ENCODE results near the gene MPZL3.

The MPZL3 gene

GRCh38 chr11:118180300-118180703, 71.9 kb downstream of the MPZL3 start:
- ChIA-PET CTCF (interaction anchor here (1.1 to 3.8 kb wide), 3 partner anchors 10 to 18 kb away, joined by 3 to 38 read pairs (median 17); no protein-coding TSS in a partner anchor), POLR2A (no interaction called here)
- no peak for DNase-seq (ENCODE audit: low read depth, low spot score)
- H3K4me3 ChIP-seq (ENCODE audit: low read depth, low read length) = no peak overlapping the region
- no peak for TF ChIP-seq CTCF (IDR thresholded peaks at IDR 0.05; ENCODE audit: insufficient read depth, low read length, missing control alignments)

GRCh38 chr11:118176778-118177134, 75.4 kb downstream of the MPZL3 start:
- ChIA-PET POLR2A (no interaction called here), CTCF (no interaction called here)
- no peak for TF ChIP-seq CTCF (IDR thresholded peaks at IDR 0.05; ENCODE audit: insufficient read depth, low read length, missing control alignments)
- no peak for DNase-seq (ENCODE audit: low read depth, low spot score)
- no peak overlapping the region for H3K4me3 ChIP-seq (ENCODE audit: low read depth, low read length)

Data from AG04449 (cell line).